Measurements from ENCODE around the gene MSI1. TPM values are rescaled to one million over a fixed set of nuclear protein-coding genes. Genes with fewer than 3 reads are reported as not detected.

MSI1 gene
- total RNA-seq, 2 experiments from 2014 or later, result not detected

GRCh38 chr12:120332041-120332440 lies 36.9 kb downstream of the MSI1 start:
- CTCF ChIA-PET, result interaction anchor here (1.0 kb wide), 1 partner anchor 137 kb away, joined by 3 read pairs; no protein-coding TSS in a partner anchor
- H3K4me3 Mint-ChIP-seq, result no peak overlapping the region
- no peak overlapping the region for H3K27ac Mint-ChIP-seq
- H3K9me3 Mint-ChIP-seq (ENCODE audit: insufficient read depth), result peaks cover 12% of the 10 kb centered on the region
- no peak for ATAC-seq
- no peaks in the 10 kb centered on the region for H3K27me3 Mint-ChIP-seq (ENCODE audit: low read depth)
- POLR2A ChIA-PET, result no interaction called here
- peaks cover 6% of the 10 kb centered on the region for H3K36me3 Mint-ChIP-seq (ENCODE audit: low read depth)
- no peak for DNase-seq
- no peaks in the 10 kb centered on the region for H3K4me1 Mint-ChIP-seq (ENCODE audit: low read depth)

DNA sequence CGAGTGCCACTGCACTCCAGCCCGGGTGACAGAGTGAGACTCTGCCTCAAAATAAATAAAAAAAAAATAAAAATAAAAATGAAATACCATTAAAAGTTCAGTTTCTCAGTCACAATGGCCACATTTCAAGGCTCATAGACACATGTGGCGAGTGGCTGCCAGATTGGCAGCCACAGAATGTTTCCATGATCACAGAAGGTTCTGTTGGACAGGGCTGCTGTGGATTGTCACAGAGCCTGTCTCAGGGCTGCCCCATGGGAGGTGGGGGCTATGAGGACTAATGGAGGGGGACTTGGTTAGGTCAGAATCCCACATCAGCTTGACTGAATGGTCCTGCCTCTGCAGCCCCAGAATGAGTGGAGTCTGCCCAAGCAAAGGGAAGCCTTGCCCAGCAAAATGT lies 37.6 kb downstream of the MSI1 start:
- H3K4me1 Mint-ChIP-seq (ENCODE audit: low read depth), result no peaks in the 10 kb centered on the region
- H3K4me3 Mint-ChIP-seq, result no peak overlapping the region
- no peak for DNase-seq
- H3K9me3 Mint-ChIP-seq (ENCODE audit: insufficient read depth), result peaks cover 7% of the 10 kb centered on the region
- ATAC-seq, result no peak
- POLR2A ChIA-PET, result no interaction called here
- CTCF ChIA-PET, result no interaction called here
- no peaks in the 10 kb centered on the region for H3K27me3 Mint-ChIP-seq (ENCODE audit: low read depth)
- no peak overlapping the region for H3K27ac Mint-ChIP-seq
- H3K36me3 Mint-ChIP-seq (ENCODE audit: low read depth), result peaks cover 2% of the 10 kb centered on the region

DNA sequence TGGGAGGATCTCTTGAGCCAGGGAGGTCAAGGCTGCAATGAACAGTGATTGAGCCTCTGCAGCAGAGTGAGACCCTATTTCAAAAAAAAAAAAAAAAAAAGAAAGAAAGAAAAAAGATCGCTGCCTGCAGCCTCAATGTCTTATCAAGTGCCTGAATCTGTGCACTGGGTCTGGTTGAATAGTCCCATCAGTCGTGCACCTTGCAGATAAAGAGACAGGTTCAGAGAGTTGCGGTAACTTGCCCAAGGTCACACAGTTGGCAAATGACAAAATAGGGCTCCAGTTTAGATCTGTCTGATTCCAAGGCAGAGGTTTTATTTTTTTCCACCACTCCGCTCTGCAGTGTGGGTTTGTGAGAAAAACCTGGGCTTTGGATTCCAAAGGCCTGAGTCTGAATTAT lies 40.7 kb downstream of the MSI1 start:
- Mint-ChIP-seq H3K27ac (no peak overlapping the region), H3K4me3 (no peak overlapping the region), H3K27me3 (ENCODE audit: low read depth) (no peaks in the 10 kb centered on the region), H3K9me3 (ENCODE audit: insufficient read depth) (no peaks in the 10 kb centered on the region), H3K36me3 (ENCODE audit: low read depth) (no peaks in the 10 kb centered on the region), H3K4me1 (ENCODE audit: low read depth) (peaks cover 7% of the 10 kb centered on the region)
- no peak for DNase-seq
- ChIA-PET POLR2A (interaction anchor here (2.6 kb wide), 1 partner anchor 36 kb away, joined by 27 read pairs; the partner anchor contains the start of genes RNU4-1 and RNU4-2), CTCF (no interaction called here)
- no peak for ATAC-seq

GRCh38 chr12:120327593-120327992 lies 41.4 kb downstream of the MSI1 start, which contains the start of gene PLA2G1B:
Gene PLA2G1B (minus strand): TSS chr12:120327779. CDS start chr12:120327753, 26 bp downstream.
- Mint-ChIP-seq H3K4me3 (no peak within 1 kb of the TSS), H3K4me1 (ENCODE audit: low read depth) (peaks cover 7% of the 10 kb centered on the region), H3K27me3 (ENCODE audit: low read depth) (no peaks in the 10 kb centered on the region), H3K27ac (no peak within 1 kb of the TSS), H3K36me3 (ENCODE audit: low read depth) (no peaks in the 10 kb centered on the region), H3K9me3 (ENCODE audit: insufficient read depth) (no peaks in the 10 kb centered on the region)
- ChIA-PET CTCF (interaction anchor here (1.0 to 1.7 kb wide), 5 partner anchors 8 to 322 kb away, joined by 3 to 7 read pairs (median 4); partner anchors contain the start of gene SIRT4), POLR2A (interaction anchor here (1.2 to 2.6 kb wide), 2 partner anchors 36 to 142 kb away, joined by 3 to 27 read pairs; partner anchors contain the start of genes RNU4-1, RNU4-2 and SRSF9)
- DNase-seq (no peak), ATAC-seq (no peak)

DNA sequence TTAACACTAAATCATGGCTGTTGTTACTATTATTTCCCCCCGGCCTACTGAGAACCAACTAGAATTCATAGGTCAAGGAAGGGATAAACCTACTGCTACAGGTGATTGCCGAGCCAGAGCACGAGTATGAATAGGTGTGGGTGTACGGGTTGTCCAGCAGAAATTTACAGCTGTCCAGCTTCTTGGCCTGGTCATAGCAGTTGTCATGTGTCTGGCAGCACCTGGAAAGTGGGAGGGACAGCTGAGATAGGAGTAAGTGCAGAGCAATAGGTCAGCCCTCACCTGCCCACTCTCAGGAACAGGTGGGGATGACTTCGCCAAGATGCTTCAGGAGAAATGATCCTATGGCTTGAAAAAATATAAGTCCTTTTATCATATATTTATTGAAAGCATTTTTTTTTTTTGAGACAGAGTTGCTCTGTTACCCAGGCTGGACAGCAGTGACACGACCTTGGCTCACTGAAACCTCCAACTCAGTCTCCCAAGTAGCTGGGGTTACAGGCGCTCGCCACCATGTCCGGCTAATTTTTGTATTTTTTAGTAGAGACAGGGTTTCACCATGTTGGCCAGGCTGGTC lies 44.0 kb downstream of the MSI1 start:
- H3K4me1 Mint-ChIP-seq (ENCODE audit: low read depth), result peaks cover 7% of the 10 kb centered on the region
- no peaks in the 10 kb centered on the region for H3K9me3 Mint-ChIP-seq (ENCODE audit: insufficient read depth)
- no peak for DNase-seq
- no peak for ATAC-seq
- H3K27ac Mint-ChIP-seq, result no peak overlapping the region
- no peaks in the 10 kb centered on the region for H3K36me3 Mint-ChIP-seq (ENCODE audit: low read depth)
- ChIA-PET POLR2A (interaction anchor here (3.4 kb wide), 1 partner anchor 33 kb away, joined by 17 read pairs; the partner anchor contains the start of genes RNU4-1 and RNU4-2), CTCF (interaction anchor here (0.5 to 1.6 kb wide), 7 partner anchors 19 to 145 kb away, joined by 3 to 5 read pairs (median 3); no protein-coding TSS in a partner anchor)
- no peak overlapping the region for H3K4me3 Mint-ChIP-seq
- H3K27me3 Mint-ChIP-seq (ENCODE audit: low read depth), result no peaks in the 10 kb centered on the region

DNA sequence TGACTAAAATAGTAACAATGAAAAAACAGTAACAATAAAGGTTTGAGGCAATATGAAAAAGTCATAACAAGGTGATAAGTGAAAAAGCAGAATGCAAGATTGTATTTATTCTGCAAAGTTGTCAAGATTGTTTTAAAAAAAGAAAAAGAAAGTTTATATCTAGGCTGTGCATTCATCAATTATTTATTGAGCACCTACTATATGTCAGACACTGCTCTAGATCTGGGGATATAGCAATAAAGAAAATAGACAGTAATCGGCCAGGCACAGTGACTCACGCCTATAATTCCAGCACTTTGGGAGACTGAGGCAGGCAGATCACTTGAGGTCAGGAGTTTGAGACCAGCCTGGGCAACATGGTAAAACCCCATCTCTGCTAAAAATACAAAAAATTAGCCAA lies 45.2 kb downstream of the MSI1 start:
- H3K9me3 Mint-ChIP-seq (ENCODE audit: insufficient read depth), result no peaks in the 10 kb centered on the region
- no peaks in the 10 kb centered on the region for H3K36me3 Mint-ChIP-seq (ENCODE audit: low read depth)
- H3K27me3 Mint-ChIP-seq (ENCODE audit: low read depth), result no peaks in the 10 kb centered on the region
- ATAC-seq (no peak), DNase-seq (no peak)
- no peak overlapping the region for H3K4me3 Mint-ChIP-seq
- H3K27ac Mint-ChIP-seq, result no peak overlapping the region
- peaks cover 7% of the 10 kb centered on the region for H3K4me1 Mint-ChIP-seq (ENCODE audit: low read depth)
- CTCF ChIA-PET, result interaction anchor here (0.5 to 2.0 kb wide), 3 partner anchors 22 to 133 kb away, joined by 3 to 9 read pairs (median 3); partner anchors contain the start of gene SIRT4
- POLR2A ChIA-PET, result interaction anchor here (3.4 kb wide), 1 partner anchor 32 kb away, joined by 17 read pairs; the partner anchor contains the start of genes RNU4-1 and RNU4-2

DNA sequence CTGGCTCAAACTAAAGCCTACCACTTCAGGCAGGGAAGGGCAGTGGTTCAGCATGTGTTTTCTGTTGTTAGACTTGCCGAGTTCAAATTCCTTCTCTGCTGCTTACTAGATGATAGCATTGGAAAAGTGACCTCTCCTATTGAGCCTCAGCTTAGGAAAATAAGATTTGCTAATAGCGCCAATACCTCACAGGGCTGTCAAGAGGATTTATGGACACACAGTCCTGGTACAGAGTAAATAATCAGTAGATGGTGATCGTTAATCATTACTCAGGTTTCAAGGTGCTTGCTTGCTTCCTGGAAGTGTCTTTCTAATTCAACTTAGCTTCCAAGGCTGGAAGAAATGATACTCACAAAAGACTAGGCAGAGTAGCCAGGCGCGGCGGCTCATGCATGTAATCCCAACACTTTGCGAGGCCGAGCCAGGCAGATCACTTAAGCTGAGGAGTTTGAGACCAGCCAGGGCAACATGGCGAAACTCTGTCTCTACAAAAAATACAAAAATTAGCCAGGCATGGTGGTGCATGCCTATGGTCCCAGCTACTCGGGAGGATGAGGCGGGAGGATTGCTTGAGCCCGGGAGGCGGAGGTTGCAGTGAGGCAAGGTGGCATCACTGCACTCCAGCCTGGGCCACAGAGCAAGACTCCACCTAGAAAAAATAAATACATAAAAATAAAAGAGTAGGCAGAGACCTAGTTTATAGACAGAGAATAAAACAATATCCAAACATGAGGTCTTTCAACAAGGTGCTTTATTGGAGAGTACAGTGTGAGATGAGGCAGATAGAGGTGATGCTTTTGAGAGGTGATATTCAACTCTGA lies 47.4 kb downstream of the MSI1 start:
- CTCF ChIA-PET, result interaction anchor here (0.9 kb wide), 1 partner anchor 18 kb away, joined by 3 read pairs; no protein-coding TSS in a partner anchor
- ATAC-seq (no peak), DNase-seq (no peak)
- H3K27me3 Mint-ChIP-seq (ENCODE audit: low read depth), result no peaks in the 10 kb centered on the region
- POLR2A ChIA-PET, result interaction anchor here (1.3 to 3.4 kb wide), 2 partner anchors 29 to 30 kb away, joined by 5 to 17 read pairs; partner anchors contain the start of genes RNU4-1 and RNU4-2
- no peak overlapping the region for H3K4me3 Mint-ChIP-seq
- no peaks in the 10 kb centered on the region for H3K9me3 Mint-ChIP-seq (ENCODE audit: insufficient read depth)
- peaks cover 20% of the 10 kb centered on the region for H3K4me1 Mint-ChIP-seq (ENCODE audit: low read depth)
- no peaks in the 10 kb centered on the region for H3K36me3 Mint-ChIP-seq (ENCODE audit: low read depth)
- H3K27ac Mint-ChIP-seq, result no peak overlapping the region

- peaks cover 13% of the 10 kb centered on the region for H3K4me1 Mint-ChIP-seq (ENCODE audit: low read depth)
- no peaks in the 10 kb centered on the region for H3K27me3 Mint-ChIP-seq (ENCODE audit: low read depth)
- no peaks in the 10 kb centered on the region for H3K9me3 Mint-ChIP-seq (ENCODE audit: insufficient read depth)
- CTCF ChIA-PET, result interaction anchor here (0.7 to 5.7 kb wide), 9 partner anchors 9 to 381 kb away, joined by 3 to 51 read pairs (median 4); partner anchors contain the start of genes PXN, RNU4-1, RNU4-2 and SIRT4
- DNase-seq, result peak; percentile 100
- peak overlapping the region; percentile 86 for H3K27ac Mint-ChIP-seq
- H3K36me3 Mint-ChIP-seq (ENCODE audit: low read depth), result no peaks in the 10 kb centered on the region
- peak; percentile 100 for ATAC-seq
- H3K4me3 Mint-ChIP-seq, result peak overlapping the region; percentile 83
- POLR2A ChIA-PET, result interaction anchor here (0.8 to 9.3 kb wide), 6 partner anchors 9 to 200 kb away, joined by 3 to 107 read pairs (median 6); partner anchors contain the start of genes RNU4-1, RNU4-2, RPLP0 and SIRT4
Observed at GRCh38 chr12:120317224-120318105, 51.5 kb downstream of the MSI1 start.

DNA sequence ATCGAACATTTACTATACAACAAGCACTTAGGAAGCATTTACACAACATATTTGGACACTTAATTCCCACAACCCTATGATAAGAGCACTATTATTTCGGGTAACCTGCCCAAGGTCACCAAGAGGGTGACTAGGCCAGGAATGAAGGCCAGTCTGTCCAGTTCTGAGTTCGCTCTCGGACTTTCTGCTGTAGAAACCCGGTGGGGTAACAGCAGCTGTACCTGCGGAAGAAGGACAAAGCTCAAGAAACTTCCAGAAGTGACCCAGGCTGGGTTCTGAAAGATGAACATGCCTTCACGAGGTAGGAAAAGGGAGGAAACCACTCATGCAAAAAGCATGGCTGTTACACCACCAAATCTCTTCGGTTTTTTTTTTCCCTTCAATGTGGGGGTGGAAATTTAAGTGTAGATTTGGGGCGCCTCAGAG lies 52.2 kb downstream of the MSI1 start:
- peaks cover 13% of the 10 kb centered on the region for H3K4me1 Mint-ChIP-seq (ENCODE audit: low read depth)
- no peaks in the 10 kb centered on the region for H3K36me3 Mint-ChIP-seq (ENCODE audit: low read depth)
- peak overlapping the region; percentile 86 for H3K27ac Mint-ChIP-seq
- ChIA-PET POLR2A (interaction anchor here (0.9 to 9.3 kb wide), 4 partner anchors 10 to 25 kb away, joined by 5 to 107 read pairs (median 6); partner anchors contain the start of genes RNU4-1, RNU4-2 and SIRT4), CTCF (interaction anchor here (0.7 to 5.7 kb wide), 8 partner anchors 10 to 382 kb away, joined by 3 to 51 read pairs (median 4); partner anchors contain the start of genes PXN, RNU4-1, RNU4-2 and SIRT4)
- H3K9me3 Mint-ChIP-seq (ENCODE audit: insufficient read depth), result no peaks in the 10 kb centered on the region
- DNase-seq, result no peak
- no peak for ATAC-seq
- peak overlapping the region; percentile 83 for H3K4me3 Mint-ChIP-seq
- no peaks in the 10 kb centered on the region for H3K27me3 Mint-ChIP-seq (ENCODE audit: low read depth)

GRCh38 chr12:120314220-120314619 lies 54.7 kb downstream of the MSI1 start:
- Mint-ChIP-seq H3K9me3 (ENCODE audit: insufficient read depth) (no peaks in the 10 kb centered on the region), H3K4me1 (ENCODE audit: low read depth) (peaks cover 13% of the 10 kb centered on the region), H3K4me3 (no peak overlapping the region), H3K27ac (no peak overlapping the region), H3K27me3 (ENCODE audit: low read depth) (no peaks in the 10 kb centered on the region), H3K36me3 (ENCODE audit: low read depth) (no peaks in the 10 kb centered on the region)
- POLR2A ChIA-PET, result interaction anchor here (9.3 kb wide), 1 partner anchor 22 kb away, joined by 107 read pairs; the partner anchor contains the start of genes RNU4-1 and RNU4-2
- ATAC-seq (no peak), DNase-seq (no peak)
- CTCF ChIA-PET, result interaction anchor here (0.8 to 5.7 kb wide), 2 partner anchors 11 to 86 kb away, joined by 3 to 51 read pairs; partner anchors contain the start of gene SIRT4
